GM19193 (cell line): ENCODE results near the gene WLS.

Source experiments
- POLR2A ChIP-seq: IDR thresholded peaks from 4 replicates; pipeline ENCODE4 v1.6.1; 2011; ENCODE audit not compliant: insufficient read depth, insufficient read length; ENCODE audit errors: extremely low read depth

Gene WLS

DNA sequence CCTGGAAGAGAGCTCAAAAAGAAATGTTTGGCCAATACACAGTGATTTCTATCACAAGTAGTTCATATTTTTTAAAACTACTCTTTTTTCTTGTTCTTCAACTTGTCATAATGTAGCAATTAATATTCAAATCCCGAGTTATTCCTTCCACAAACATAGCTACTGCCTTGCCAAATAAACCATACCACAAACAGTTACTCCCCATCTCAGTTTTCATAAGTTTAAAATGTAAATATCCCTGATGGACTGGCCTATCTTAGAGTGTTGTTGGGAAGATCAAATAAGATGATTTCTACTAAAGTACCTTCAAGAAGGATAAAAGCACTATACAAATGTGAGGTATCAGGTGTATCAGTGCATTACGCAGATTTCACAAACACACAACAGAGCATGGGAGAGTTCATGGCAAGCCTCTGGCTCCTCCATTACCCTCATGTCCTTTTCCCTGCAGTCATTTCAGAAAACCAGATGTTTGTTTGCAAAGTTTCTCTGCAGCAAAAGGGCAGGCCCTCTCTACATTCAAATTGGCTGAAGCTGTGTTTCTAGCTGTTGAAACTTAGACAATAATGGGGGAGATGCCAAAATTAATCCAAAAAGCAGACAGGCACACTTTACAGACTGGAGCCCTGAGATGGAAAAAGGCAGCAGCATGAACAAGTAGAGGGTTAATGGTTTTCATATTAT lies 16.1 kb downstream of the WLS start:
- no peak for TF ChIP-seq POLR2A

GRCh38 chr1:68213843-68214242 lies 18.5 kb downstream of the WLS start:
- TF ChIP-seq POLR2A, result no peak

DNA sequence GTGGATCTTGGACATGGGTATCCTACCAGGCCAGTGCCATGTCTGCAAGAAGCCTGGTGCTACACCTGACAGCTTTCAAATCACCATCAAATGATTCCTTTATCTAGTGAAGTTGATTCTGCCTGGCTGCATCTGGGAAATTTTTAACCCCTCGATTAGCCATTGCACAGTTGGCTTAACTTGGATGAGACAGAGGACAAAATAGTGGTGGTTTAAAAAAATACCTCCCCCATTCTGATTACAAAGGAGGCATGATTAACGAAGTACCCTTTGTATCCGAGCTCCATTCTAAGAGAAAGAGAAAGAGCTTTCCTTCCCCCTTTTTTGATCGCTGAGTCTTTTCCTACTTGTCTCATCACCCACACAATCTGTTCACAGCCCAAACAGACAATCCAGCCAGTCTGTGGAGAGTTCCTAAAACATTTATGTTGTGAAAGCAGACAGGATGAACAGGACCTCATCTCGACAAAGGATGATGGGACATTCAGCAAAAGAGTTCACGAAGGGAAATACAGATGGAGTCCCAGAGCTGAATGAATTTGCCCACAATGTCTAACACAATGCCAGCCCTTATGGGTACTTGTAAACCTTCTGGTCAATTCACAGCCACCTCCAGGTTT lies 20.5 kb downstream of the WLS start:
- TF ChIP-seq POLR2A, result no peak

DNA sequence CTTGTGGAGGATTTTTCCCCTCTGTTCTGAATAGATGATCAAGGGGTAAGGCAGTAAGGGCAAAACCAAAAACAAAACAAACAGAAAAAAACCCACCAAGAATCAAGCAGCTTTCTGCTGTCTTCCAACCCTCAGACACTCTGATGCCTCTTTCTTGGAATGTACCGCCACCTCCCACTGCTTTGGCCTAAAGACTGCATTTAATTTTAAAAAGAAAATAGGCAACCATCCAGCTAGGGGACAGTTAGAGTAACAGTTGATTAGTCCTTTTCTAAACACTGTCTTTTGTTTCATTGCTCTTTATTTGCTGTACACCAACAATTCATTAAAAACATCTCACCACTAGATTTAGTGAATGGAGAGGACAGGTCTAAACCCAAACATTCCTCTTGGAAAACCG lies 21.5 kb downstream of the WLS start:
- TF ChIP-seq POLR2A, result no peak

GRCh38 chr1:68210027-68210426 lies 22.3 kb downstream of the WLS start:
- no peak for TF ChIP-seq POLR2A

GRCh38 chr1:68206848-68207689 lies 25.3 kb downstream of the WLS start:
- TF ChIP-seq POLR2A, result no peak

- no peak for TF ChIP-seq POLR2A
Observed at GRCh38 chr1:68205794-68206358, 26.4 kb downstream of the WLS start.

GRCh38 chr1:68204977-68205630 lies 27.2 kb downstream of the WLS start:
- no peak for TF ChIP-seq POLR2A

- no peak for TF ChIP-seq POLR2A
Observed at GRCh38 chr1:68202239-68202832, 30.0 kb downstream of the WLS start.

GRCh38 chr1:68201546-68202238 lies 30.6 kb downstream of the WLS start:
- TF ChIP-seq POLR2A, result no peak

- no peak for TF ChIP-seq POLR2A
Observed at GRCh38 chr1:68199603-68200002, 32.7 kb downstream of the WLS start.

DNA sequence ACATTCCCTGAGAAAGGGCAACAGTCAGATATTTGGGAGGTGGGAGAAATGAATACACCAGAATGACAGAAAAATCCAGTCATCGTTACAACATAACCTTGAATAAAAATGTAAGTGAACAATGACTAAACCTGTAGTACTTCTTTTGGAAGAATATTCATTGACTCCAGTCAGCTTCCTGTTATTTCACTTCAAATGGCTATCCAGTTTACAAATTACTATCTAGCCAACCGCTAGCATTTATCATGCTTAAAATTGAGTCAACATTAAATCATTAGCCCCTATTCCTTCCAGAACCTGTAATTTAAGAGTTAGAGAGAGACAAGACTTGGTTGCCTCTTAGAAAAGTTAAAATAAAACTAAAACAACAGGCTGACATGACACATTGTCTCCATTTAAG lies 33.6 kb downstream of the WLS start:
- TF ChIP-seq POLR2A, result no peak

GRCh38 chr1:68197891-68198290 lies 34.4 kb downstream of the WLS start:
- TF ChIP-seq POLR2A, result no peak

DNA sequence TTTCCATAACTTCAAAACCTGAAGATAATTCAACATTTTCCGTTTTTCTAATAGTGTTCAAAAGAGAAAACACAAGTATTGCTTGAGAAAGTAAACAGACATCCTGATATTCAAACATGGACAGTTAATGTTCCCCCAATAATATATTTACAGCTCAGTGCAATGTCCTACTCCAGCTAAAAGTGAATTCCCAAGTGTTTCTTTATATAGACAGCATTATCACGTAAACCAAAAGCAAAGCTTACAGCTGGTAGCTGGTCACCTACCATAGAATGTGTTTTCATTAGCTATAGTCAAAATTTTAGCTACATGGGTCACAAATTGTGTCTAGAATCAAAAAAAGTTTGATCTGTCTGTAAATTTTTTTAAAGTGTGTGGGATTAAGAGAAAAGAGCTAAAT lies 34.9 kb downstream of the WLS start:
- TF ChIP-seq POLR2A, result no peak
